HCT116 (cell line): ENCODE measurements around the gene INCA1. TPM values are rescaled to one million over a fixed set of nuclear protein-coding genes. Genes with fewer than 3 reads are reported as not detected.

ENCODE experiments used
- ATAC-seq: fragments of 200-7000 bp; cut with Tn5 transposase; 2 replicates; pipeline ENCODE4 v1.9.1; 2020; ENCODE audit warnings: mild to moderate bottlenecking, moderate library complexity
- BruUV-seq: library from RNA; stranded (reverse); fragments of 400-500 nt; replicated peaks from 2 replicates; lab custom pipeline; 2021; lab: Mats Ljungman, UMichigan
- CTCF ChIA-PET: fragments of 300-600 bp; sonication (Branson Sonifier 250); formaldehyde crosslinking; loops from one replicate; lab custom pipeline; 2021; ENCODE audit warnings: antibody characterized with exemption; lab: Charles Lee
- POLR2A ChIA-PET: fragments of 300-600, 350-600 bp; sonication (Branson Sonifier 250); formaldehyde crosslinking; loops from one replicate; lab custom pipeline; 2021; ENCODE audit warnings: antibody characterized with exemption; lab: Charles Lee
- RAD21 ChIA-PET, 2 experiments: fragments of 300-600 bp; sonication (Branson Sonifier 250); formaldehyde crosslinking; loops; one replicate each; lab custom pipeline; 2023; ENCODE audit warnings: low total read pairs in 2 of 2; ENCODE audit not compliant: uncharacterized antibody in 2 of 2, unreplicated experiment in 2 of 2, low non-redundant PET in 1 of 2; lab: Charles Lee
- DNase-seq: peaks from one replicate; pipeline ENCODE4 v3.0.0-alpha.2; 2010; ENCODE audit warnings: low read depth, low spot score
- H2AFZ ChIP-seq: fragments of 200-600 bp; shearing (Covaris generic), sonication (generic); 2 replicates; pipeline ENCODE4 v1.6.1; 2017; ENCODE audit warnings: low read depth, mixed run types, mixed read lengths, antibody characterized with exemption, low read length; ENCODE audit not compliant: poor library complexity, severe bottlenecking
- H3K27ac ChIP-seq: 2 replicates; pipeline ENCODE4 v1.5.1; 2012; ENCODE audit warnings: low read depth, low read length
- H3K27me3 ChIP-seq: fragments of 200-600 bp; sonication (generic); 2 replicates; pipeline ENCODE4 v1.6.1; 2016; ENCODE audit warnings: mixed run types, low read length, mixed read lengths; ENCODE audit not compliant: insufficient read depth
- H3K36me3 ChIP-seq, 2 experiments: fragments of 200-500 bp in 1 of 2; fragments of 200-600 bp in 1 of 2; sonication (Bioruptor generic) in 1 of 2; sonication (generic) in 1 of 2; 2 replicates each; pipeline versions ENCODE4 v1.5.1 to v1.6.1; 2014 to 2016; ENCODE audit warnings: low read length in 2 of 2, inconsistent platforms in 1 of 2, mixed read lengths in 1 of 2, mixed run types in 1 of 2; ENCODE audit not compliant: insufficient read depth in 2 of 2, control insufficient read depth in 1 of 2
- H3K4me1 ChIP-seq, 2 experiments: fragments of 200-600 bp in 1 of 2; sonication (generic) in 1 of 2; 2 replicates each; pipeline versions ENCODE4 v1.5.1 to v1.6.1; 2012 to 2017; ENCODE audit warnings: low read length in 2 of 2, inconsistent platforms in 1 of 2, mild to moderate bottlenecking in 1 of 2, mixed read lengths in 1 of 2, mixed run types in 1 of 2, moderate library complexity in 1 of 2; ENCODE audit not compliant: insufficient read depth in 2 of 2, control insufficient read depth in 1 of 2
- H3K4me2 ChIP-seq: fragments of 200-600 bp; sonication (generic); 2 replicates; pipeline ENCODE4 v1.6.1; 2017; ENCODE audit warnings: mixed run types, low read length, mixed read lengths
- H3K4me3 ChIP-seq, 2 experiments: fragments of 200-600 bp in 1 of 2; sonication (generic) in 1 of 2; replicated peaks in 1 of 2; 2 replicates each; pipeline ENCODE4 v1.5.1; 2011 to 2016; ENCODE audit warnings: low read length in 2 of 2, control low read depth in 1 of 2, low read depth in 1 of 2, mild to moderate bottlenecking in 1 of 2, mixed read lengths in 1 of 2, mixed run types in 1 of 2
- H3K79me2 ChIP-seq: fragments of 200-600 bp; sonication (generic); 2 replicates; pipeline ENCODE4 v1.6.1; 2017; ENCODE audit warnings: mild to moderate bottlenecking, mixed run types, low read length, moderate library complexity, mixed read lengths; ENCODE audit not compliant: insufficient read depth
- H3K9ac ChIP-seq: fragments of 200-600 bp; sonication (generic); 2 replicates; pipeline ENCODE4 v1.6.1; 2016; ENCODE audit warnings: low read length, mixed read lengths
- H3K9me2 ChIP-seq: fragments of 200-600 bp; sonication (generic), shearing (Covaris generic); 2 replicates; pipeline ENCODE4 v1.6.1; 2017; ENCODE audit warnings: mixed run types, mild to moderate bottlenecking, moderate library complexity; ENCODE audit not compliant: insufficient read depth
- H3K9me3 ChIP-seq, 2 experiments: fragments of 200-500 bp in 1 of 2; fragments of 200-600 bp in 1 of 2; sonication (Bioruptor generic) in 1 of 2; sonication (generic) in 1 of 2; 2 replicates each; pipeline ENCODE4 v1.6.1; 2014 to 2017; ENCODE audit warnings: low read length in 2 of 2, mixed read lengths in 2 of 2, inconsistent platforms in 1 of 2, low read depth in 1 of 2, mild to moderate bottlenecking in 1 of 2, mixed run types in 1 of 2, moderate library complexity in 1 of 2; ENCODE audit not compliant: control insufficient read depth in 1 of 2, insufficient read depth in 1 of 2
- H4K20me1 ChIP-seq: fragments of 200-600 bp; sonication (generic), shearing (Covaris generic); 2 replicates; pipeline ENCODE4 v1.6.1; 2017; ENCODE audit warnings: mixed run types, mild to moderate bottlenecking, moderate library complexity; ENCODE audit not compliant: insufficient read depth
- ELF1 ChIP-seq: IDR thresholded peaks from 2 replicates; pipeline ENCODE4 v1.6.1; 2012; ENCODE audit warnings: low read depth, borderline replicate concordance
- FOSL1 ChIP-seq: IDR thresholded peaks from 2 replicates; pipeline ENCODE4 v1.6.1; 2012; ENCODE audit warnings: low read depth
- POLR2A ChIP-seq: IDR thresholded peaks from 2 replicates; pipeline ENCODE4 v1.7.0; 2011; ENCODE audit warnings: borderline replicate concordance; ENCODE audit not compliant: insufficient read depth, insufficient read length; ENCODE audit errors: extremely low read depth
- RAD21 ChIP-seq: IDR thresholded peaks from 2 replicates; pipeline ENCODE4 v1.6.1; 2012; ENCODE audit warnings: low read depth, mild to moderate bottlenecking
- SIN3A ChIP-seq: IDR thresholded peaks from 2 replicates; pipeline ENCODE4 v1.6.1; 2012; ENCODE audit warnings: low read depth
- intact Hi-C: fragments of 100-400 bp; cut with micrococcal nuclease; formaldehyde crosslinking; loops from 2 replicates; pipeline ENCODE4 v1.10.0; 2022
- total RNA-seq: library from RNA; stranded (reverse); gene quantifications from one replicate; pipeline ENCODE4 v1.2.1, GENCODE V29; 2021; ENCODE audit not compliant: unreplicated experiment
- TF ChIP-seq, protein P1 (sequence below): IDR thresholded peaks from 2 replicates; pipeline ENCODE4 v1.6.1; 2012
- TF ChIP-seq, protein P2 (sequence below): IDR thresholded peaks from 2 replicates; pipeline ENCODE4 v1.6.1; 2012
- TF ChIP-seq, protein P3 (sequence below), 3 experiments: fragments of 200-600 bp in 1 of 3; sonication (generic) in 1 of 3; IDR thresholded peaks in 2 of 3; conservative IDR thresholded peaks in 1 of 3; 2 replicates each; pipeline ENCODE4 v1.5.1; 2012 to 2017; ENCODE audit warnings: low read depth in 2 of 3, low read length in 2 of 3, antibody characterized with exemption in 1 of 3, borderline replicate concordance in 1 of 3, control low read depth in 1 of 3, mild to moderate bottlenecking in 1 of 3, mixed read lengths in 1 of 3, mixed run types in 1 of 3, moderate library complexity in 1 of 3; ENCODE audit not compliant: insufficient read depth in 1 of 3

INCA1 gene
- total RNA-seq, 1 experiment from 2014 or later, result 0.74 TPM

DNA sequence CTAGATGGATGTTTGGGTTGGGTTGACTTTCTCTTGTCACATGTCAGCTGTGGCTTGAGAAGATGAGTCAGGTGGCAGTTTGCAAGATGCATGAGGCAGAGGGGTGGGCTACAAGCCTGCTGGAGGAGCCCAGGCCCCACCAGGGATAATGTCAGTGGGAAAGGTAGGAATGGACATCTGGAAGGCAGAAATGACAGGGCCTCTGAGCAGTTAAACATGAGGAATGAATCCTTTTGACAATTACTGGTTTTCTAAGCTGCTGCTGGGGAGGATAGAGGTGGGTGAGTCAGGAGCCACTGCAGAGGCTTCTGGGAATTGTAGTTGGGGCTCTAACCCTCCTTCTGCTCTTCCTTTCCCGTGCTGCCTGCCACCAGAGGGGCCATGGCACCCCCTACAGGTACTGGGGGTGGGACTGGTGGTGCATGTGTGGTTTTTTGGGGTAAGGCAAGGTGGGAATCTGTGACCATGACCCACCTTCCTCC, 22.2 kb upstream of the INCA1 start:
- Histone ChIP-seq H3K36me3 (peaks cover 17 to 37% of the 10 kb centered on the region in 2 experiments), H3K4me3 (no peak overlapping the region), H3K4me2 (no peak overlapping the region), H3K9ac (no peak overlapping the region), H3K9me2 (no peaks in the 10 kb centered on the region), H3K27me3 (no peaks in the 10 kb centered on the region), H2AFZ (no peak overlapping the region), H3K9me3 (no peaks in the 10 kb centered on the region), H3K4me1 (peaks cover 0 to 5% of the 10 kb centered on the region in 2 experiments; a peak in 1 of 4 replicates), H3K27ac (no peak overlapping the region), H4K20me1 (no peaks in the 10 kb centered on the region), H3K79me2 (no peaks in the 10 kb centered on the region)
- TF ChIP-seq ELF1 (no peak), POLR2A (no peak), RAD21 (peak; percentile 35; the same call in 1 of the 2 replicates), FOSL1 (no peak), SIN3A (no peak)
- TF ChIP-seq, protein P1, sequence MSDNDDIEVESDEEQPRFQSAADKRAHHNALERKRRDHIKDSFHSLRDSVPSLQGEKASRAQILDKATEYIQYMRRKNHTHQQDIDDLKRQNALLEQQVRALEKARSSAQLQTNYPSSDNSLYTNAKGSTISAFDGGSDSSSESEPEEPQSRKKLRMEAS, result no peak
- TF ChIP-seq, protein P2, sequence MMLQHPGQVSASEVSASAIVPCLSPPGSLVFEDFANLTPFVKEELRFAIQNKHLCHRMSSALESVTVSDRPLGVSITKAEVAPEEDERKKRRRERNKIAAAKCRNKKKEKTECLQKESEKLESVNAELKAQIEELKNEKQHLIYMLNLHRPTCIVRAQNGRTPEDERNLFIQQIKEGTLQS, result no peak
- TF ChIP-seq, protein P3, sequence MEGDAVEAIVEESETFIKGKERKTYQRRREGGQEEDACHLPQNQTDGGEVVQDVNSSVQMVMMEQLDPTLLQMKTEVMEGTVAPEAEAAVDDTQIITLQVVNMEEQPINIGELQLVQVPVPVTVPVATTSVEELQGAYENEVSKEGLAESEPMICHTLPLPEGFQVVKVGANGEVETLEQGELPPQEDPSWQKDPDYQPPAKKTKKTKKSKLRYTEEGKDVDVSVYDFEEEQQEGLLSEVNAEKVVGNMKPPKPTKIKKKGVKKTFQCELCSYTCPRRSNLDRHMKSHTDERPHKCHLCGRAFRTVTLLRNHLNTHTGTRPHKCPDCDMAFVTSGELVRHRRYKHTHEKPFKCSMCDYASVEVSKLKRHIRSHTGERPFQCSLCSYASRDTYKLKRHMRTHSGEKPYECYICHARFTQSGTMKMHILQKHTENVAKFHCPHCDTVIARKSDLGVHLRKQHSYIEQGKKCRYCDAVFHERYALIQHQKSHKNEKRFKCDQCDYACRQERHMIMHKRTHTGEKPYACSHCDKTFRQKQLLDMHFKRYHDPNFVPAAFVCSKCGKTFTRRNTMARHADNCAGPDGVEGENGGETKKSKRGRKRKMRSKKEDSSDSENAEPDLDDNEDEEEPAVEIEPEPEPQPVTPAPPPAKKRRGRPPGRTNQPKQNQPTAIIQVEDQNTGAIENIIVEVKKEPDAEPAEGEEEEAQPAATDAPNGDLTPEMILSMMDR (IDR thresholded peaks at IDR 0.05 in 2 of 3, conservative IDR thresholded peaks at IDR 0.05 in 1 of 3; ENCODE audit: borderline replicate concordance in 1 of 3, insufficient read depth in 1 of 3, low read depth in 2 of 3, low read length in 2 of 3), result peak in 2 of 3 experiments; percentile 10 to 12; a peak in 2 of 6 replicates
- BruUV-seq, result no TSS peak
- CTCF ChIA-PET, result no interaction called here
- POLR2A ChIA-PET, result no interaction called here
- intact Hi-C loops, result no loop called here
- RAD21 ChIA-PET, result no interaction called here
- ATAC-seq (peak; percentile 76), DNase-seq (no peak)
